Endothelial cell of umbilical vein (primary cell): ENCODE measurements around the gene TPCN1. TPM values are rescaled to one million over a fixed set of nuclear protein-coding genes. Genes with fewer than 3 reads are reported as not detected.

Source experiments
- BruUV-seq: library from RNA; stranded (reverse); fragments of 400-500 nt; replicated peaks from 2 replicates; lab custom pipeline; 2021; lab: Mats Ljungman, UMichigan
- CTCF ChIA-PET: fragments of 300-600, 350-600 bp; sonication (Branson Sonifier 250); formaldehyde crosslinking; loops from one replicate; lab custom pipeline; 2021; ENCODE audit warnings: antibody characterized with exemption, inconsistent platforms; lab: Charles Lee
- POLR2A ChIA-PET: fragments of 300-600, 350-600 bp; sonication (Branson Sonifier 250); formaldehyde crosslinking; loops from one replicate; lab custom pipeline; 2021; ENCODE audit warnings: antibody characterized with exemption, inconsistent platforms; lab: Charles Lee
- DNase-seq: peaks from one replicate; pipeline ENCODE4 v3.0.0-alpha.2; 2011; ENCODE audit warnings: low read depth, low spot score
- FAIRE-seq: peaks from 2 replicates; lab custom pipeline; 2011; peaks lifted over from hg19 to GRCh38; lab: Jason Lieb, UNC
- H2AFZ ChIP-seq: 2 replicates; pipeline ENCODE4 v1.6.0; 2012; ENCODE audit warnings: low read depth, low read length, control low read depth, inconsistent platforms
- H3K27ac ChIP-seq: 2 replicates; pipeline ENCODE4 v1.5.1; 2011; ENCODE audit warnings: low read depth, mild to moderate bottlenecking, control low read depth, low read length, moderate library complexity; ENCODE audit not compliant: insufficient read depth
- H3K27me3 ChIP-seq, 2 experiments: 2 replicates each; pipeline versions ENCODE4 v1.6.0 to v1.6.1; 2011; ENCODE audit warnings: low read length in 2 of 2, mixed read lengths in 1 of 2; ENCODE audit not compliant: control insufficient read depth in 2 of 2, insufficient read depth in 2 of 2
- H3K36me3 ChIP-seq, 2 experiments: 2 replicates in 1 of 2; 3 replicates in 1 of 2; pipeline ENCODE4 v1.5.1; 2011; ENCODE audit warnings: low read length in 2 of 2, mild to moderate bottlenecking in 1 of 2, moderate library complexity in 1 of 2; ENCODE audit not compliant: control insufficient read depth in 2 of 2, insufficient read depth in 2 of 2; ENCODE audit errors: extremely low read depth in 1 of 2
- H3K4me1 ChIP-seq: 3 replicates; pipeline ENCODE4 v1.5.1; 2011; ENCODE audit warnings: mild to moderate bottlenecking, low read length; ENCODE audit not compliant: control insufficient read depth, insufficient read depth; ENCODE audit errors: extremely low read depth
- H3K4me2 ChIP-seq: 2 replicates; pipeline ENCODE4 v1.6.1; 2011; ENCODE audit warnings: low read length, control low read depth, mixed read lengths; ENCODE audit not compliant: insufficient read depth
- H3K4me3 ChIP-seq, 3 experiments: fragments of 200-600 bp in 1 of 3; sonication (generic), shearing (Covaris generic) in 1 of 3; replicated peaks in 1 of 3; 2 replicates each; pipeline ENCODE4 v1.5.1; 2011 to 2016; ENCODE audit warnings: control low read depth in 3 of 3, low read length in 3 of 3, mild to moderate bottlenecking in 2 of 3, inconsistent platforms in 1 of 3, low read depth in 1 of 3, moderate library complexity in 1 of 3; ENCODE audit not compliant: insufficient read depth in 1 of 3
- H3K79me2 ChIP-seq: 2 replicates; pipeline ENCODE4 v1.6.0; 2012; ENCODE audit warnings: low read length, inconsistent platforms; ENCODE audit not compliant: control insufficient read depth, insufficient read depth
- H3K9ac ChIP-seq: replicated peaks from 2 replicates; pipeline ENCODE3; 2011; ENCODE audit warnings: low read length, control low read depth; ENCODE audit not compliant: insufficient read depth; ENCODE audit errors: extremely low read depth
- H3K9me1 ChIP-seq: replicated peaks from 3 replicates; pipeline ENCODE4 v1.6.0; 2011; ENCODE audit warnings: mild to moderate bottlenecking, low read length; ENCODE audit not compliant: control insufficient read depth, insufficient read depth; ENCODE audit errors: extremely low read depth
- H3K9me3 ChIP-seq: replicated peaks from 2 replicates; pipeline ENCODE4 v1.5.1; 2012; ENCODE audit warnings: low read length, inconsistent platforms; ENCODE audit not compliant: control insufficient read depth, insufficient read depth
- H4K20me1 ChIP-seq: replicated peaks from 2 replicates; pipeline ENCODE3; 2011; ENCODE audit warnings: mild to moderate bottlenecking, low read length; ENCODE audit not compliant: control insufficient read depth, insufficient read depth; ENCODE audit errors: extremely low read depth
- CTCF ChIP-seq, 2 donors: IDR thresholded peaks; 1 replicate in 1 of 2; 2 replicates in 1 of 2; pipeline ENCODE4 v1.5.1; 2011; ENCODE audit warnings: low read length in 2 of 2, mild to moderate bottlenecking in 2 of 2, moderate library complexity in 2 of 2, control low read depth in 1 of 2, inconsistent platforms in 1 of 2, low read depth in 1 of 2; ENCODE audit not compliant: insufficient read depth in 1 of 2; ENCODE audit errors: extremely low read depth in 1 of 2
- EZH2 ChIP-seq: IDR thresholded peaks from 2 replicates; pipeline ENCODE4 v1.6.1; 2012; ENCODE audit warnings: borderline replicate concordance, low read depth, mild to moderate bottlenecking, moderate library complexity, low read length, inconsistent platforms; ENCODE audit not compliant: severe bottlenecking
- FOS ChIP-seq: IDR thresholded peaks from 2 replicates; pipeline ENCODE4 v1.6.1; 2011; ENCODE audit warnings: mild to moderate bottlenecking, low read length, moderate library complexity, borderline replicate concordance; ENCODE audit not compliant: insufficient read depth
- GATA2 ChIP-seq: IDR thresholded peaks from 2 replicates; pipeline ENCODE4 v1.7.0; 2011; ENCODE audit warnings: low read depth, mild to moderate bottlenecking, moderate library complexity, mixed read lengths, low read length; ENCODE audit not compliant: insufficient read length, insufficient read depth
- JUN ChIP-seq: IDR thresholded peaks from 2 replicates; pipeline ENCODE4 v1.6.1; 2011; ENCODE audit warnings: borderline replicate concordance, low read depth; ENCODE audit not compliant: insufficient read length, insufficient read depth
- MYC ChIP-seq: IDR thresholded peaks from one replicate; pipeline ENCODE4 v1.6.1; 2011; ENCODE audit warnings: mild to moderate bottlenecking, low read depth, low read length
- POLR2A ChIP-seq: IDR thresholded peaks from 2 replicates; pipeline ENCODE4 v1.6.1; 2012; ENCODE audit warnings: low read depth, mild to moderate bottlenecking, control low read depth, low read length
- POLR2AphosphoS5 ChIP-seq: IDR thresholded peaks from 2 replicates; pipeline ENCODE4 v1.6.1; 2012; ENCODE audit warnings: low read depth, mild to moderate bottlenecking, control low read depth, low read length, moderate library complexity; ENCODE audit not compliant: insufficient read depth
- dilution Hi-C: fragments of 300-500 bp; cut with MboI; formaldehyde crosslinking; loops from one replicate; pipeline ENCODE4 v1.15.0; 2019; ENCODE audit warnings: low sequenced_read_pairs; ENCODE audit not compliant: extremely low pct_ligation_motif_present
- intact Hi-C: fragments of 100-400 bp; cut with micrococcal nuclease; formaldehyde crosslinking; loops from one replicate; pipeline ENCODE4 v1.10.0; 2022
- polyA plus RNA-seq, 4 experiments: library from polyadenylated mRNA; depleted of rRNA in 3 of 4; stranded (reverse) in 3 of 4; unstranded in 1 of 4; fragments of >200 nt; gene quantifications; 2 replicates each; pipeline versions ENCODE4 v1.2.1 to v1.2.3, GENCODE V29; 2011 to 2012; ENCODE audit warnings: missing spikeins in 1 of 4
- total RNA-seq: library from RNA; stranded (reverse); gene quantifications from 2 replicates; pipeline ENCODE4 v1.2.3, GENCODE V29; 2021
- TF ChIP-seq, protein P1 (sequence below): IDR thresholded peaks from 2 replicates; pipeline ENCODE4 v1.6.1; 2011; ENCODE audit not compliant: insufficient read depth, insufficient read length

TPCN1 gene
- total and polyA plus RNA-seq, 2 donors (not counting 3 experiments of a cell fraction or from before 2014, with no cell fraction given): 19.5 to 28.3 TPM

- no TSS peak for BruUV-seq
- dilution Hi-C loops: no loop called here
- FAIRE-seq (no peak), DNase-seq (no peak)
- H3K9me1 ChIP-seq: no peaks in the 10 kb centered on the region
- no peaks in the 10 kb centered on the region for H3K9me3 ChIP-seq
- CTCF ChIA-PET: interaction anchor here (0.5 kb wide), 1 partner anchor 132 kb away, joined by 3 read pairs; no protein-coding TSS in a partner anchor
- no peaks in the 10 kb centered on the region for H3K27me3 ChIP-seq
- H3K9ac ChIP-seq: no peak overlapping the region
- POLR2A ChIA-PET: interaction anchor here (1.0 kb wide), 1 partner anchor 12 kb away, joined by 3 read pairs; no protein-coding TSS in a partner anchor
- peaks cover 8% of the 10 kb centered on the region for H3K4me1 ChIP-seq
- H3K79me2 ChIP-seq: no peaks in the 10 kb centered on the region
- intact Hi-C loops: no loop called here
- H4K20me1 ChIP-seq: no peaks in the 10 kb centered on the region
- H3K4me2 ChIP-seq: no peak overlapping the region
- no peak overlapping the region for H2AFZ ChIP-seq
- no peaks in the 10 kb centered on the region for H3K36me3 ChIP-seq
- H3K4me3 ChIP-seq: no peak overlapping the region
- TF ChIP-seq CTCF (IDR thresholded peaks at IDR 0.05; ENCODE audit: extremely low read depth in 1 of 2, insufficient read depth in 1 of 2, low read depth in 1 of 2, low read length in 2 of 2) (no peak), FOS (no peak), POLR2A (no peak), EZH2 (no peak)
- no peak overlapping the region for H3K27ac ChIP-seq
Measured at GRCh38 chr12:113211160-113211559, 10.1 kb upstream of the TPCN1 start.

DNA sequence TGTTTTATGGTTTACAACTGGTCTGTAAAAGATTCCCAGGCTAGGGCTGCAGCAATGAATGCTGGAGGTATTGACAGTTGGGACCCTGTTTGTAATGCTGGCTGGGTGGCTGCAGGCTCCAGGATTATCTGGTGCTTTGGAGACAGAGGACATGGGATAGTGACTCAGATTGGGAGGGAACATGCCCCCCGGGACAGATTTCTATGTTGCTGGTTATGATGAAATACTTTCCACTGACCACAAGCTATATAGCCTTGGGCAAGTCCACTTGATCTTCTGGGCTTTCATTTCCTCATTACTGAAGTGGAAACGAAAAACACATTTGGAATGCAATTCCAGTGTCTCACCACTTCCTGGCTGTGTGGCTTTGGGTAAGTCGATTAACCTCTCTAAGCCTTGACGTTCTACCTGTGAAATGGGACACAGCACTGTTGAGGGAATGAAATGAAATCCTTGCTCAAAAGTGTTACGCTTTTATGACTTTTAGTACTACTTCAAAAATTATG is 6.3 kb upstream of the TPCN1 start:
- Histone ChIP-seq H3K9me1 (no peaks in the 10 kb centered on the region), H3K4me3 (no peak overlapping the region), H2AFZ (peak overlapping the region; percentile 12), H3K9ac (no peak overlapping the region), H3K9me3 (no peaks in the 10 kb centered on the region), H3K4me2 (no peak overlapping the region), H4K20me1 (no peaks in the 10 kb centered on the region), H3K36me3 (no peaks in the 10 kb centered on the region), H3K79me2 (no peaks in the 10 kb centered on the region), H3K4me1 (peaks cover 8% of the 10 kb centered on the region), H3K27ac (no peak overlapping the region), H3K27me3 (no peaks in the 10 kb centered on the region)
- DNase-seq: peak; percentile 59
- TF ChIP-seq JUN (peak; percentile 28), FOS (peak; percentile 66), MYC (no peak), EZH2 (no peak), CTCF (IDR thresholded peaks at IDR 0.05; ENCODE audit: extremely low read depth in 1 of 2, insufficient read depth in 1 of 2, low read depth in 1 of 2, low read length in 2 of 2) (no peak), POLR2A (no peak), GATA2 (no peak), POLR2AphosphoS5 (peak; percentile 58)
- TF ChIP-seq, protein P1, sequence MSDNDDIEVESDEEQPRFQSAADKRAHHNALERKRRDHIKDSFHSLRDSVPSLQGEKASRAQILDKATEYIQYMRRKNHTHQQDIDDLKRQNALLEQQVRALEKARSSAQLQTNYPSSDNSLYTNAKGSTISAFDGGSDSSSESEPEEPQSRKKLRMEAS: no peak
- ChIA-PET CTCF (no interaction called here), POLR2A (no interaction called here)
- dilution Hi-C loops (no loop called here), intact Hi-C loops (no loop called here)
- peak; percentile 53 for FAIRE-seq
- BruUV-seq: no TSS peak
